Parathyroid adenoma (tissue), 2 donors: ENCODE measurements around the gene PRND.

ENCODE experiments used
- H2AFZ ChIP-seq: fragments of 300-600 bp; sonication (generic); one replicate; pipeline ENCODE4 v1.7.0; 2017; ENCODE audit warnings: antibody characterized with exemption, mild to moderate bottlenecking
- H3K27ac ChIP-seq: fragments of 300-600 bp; sonication (generic); one replicate; pipeline ENCODE4 v1.7.0; 2017
- H3K27me3 ChIP-seq: fragments of 300-600 bp; sonication (generic); one replicate; pipeline ENCODE4 v1.7.0; 2017; ENCODE audit warnings: low read length; ENCODE audit not compliant: control insufficient read depth, insufficient read depth
- H3K36me3 ChIP-seq: fragments of 300-600 bp; sonication (generic); one replicate; pipeline ENCODE4 v1.7.0; 2017; ENCODE audit warnings: low read length; ENCODE audit not compliant: control insufficient read depth, insufficient read depth
- H3K4me1 ChIP-seq: fragments of 300-600 bp; sonication (generic); one replicate; pipeline ENCODE4 v1.7.0; 2017; ENCODE audit warnings: control low read depth
- H3K4me2 ChIP-seq: fragments of 300-600 bp; sonication (generic); one replicate; pipeline ENCODE4 v1.7.0; 2017; ENCODE audit warnings: low read length
- H3K4me3 ChIP-seq: fragments of 300-600 bp; sonication (generic); one replicate; pipeline ENCODE4 v1.7.0; 2017; ENCODE audit warnings: low read depth, low read length
- H3K79me2 ChIP-seq: fragments of 300-600 bp; sonication (generic); one replicate; pipeline ENCODE4 v1.7.0; 2017; ENCODE audit warnings: control low read depth
- H3K9ac ChIP-seq: fragments of 300-600 bp; sonication (generic); one replicate; pipeline ENCODE4 v1.7.0; 2017; ENCODE audit warnings: mild to moderate bottlenecking
- H3K9me3 ChIP-seq: fragments of 300-600 bp; sonication (generic); one replicate; pipeline ENCODE4 v1.7.0; 2017; ENCODE audit warnings: low read length; ENCODE audit not compliant: control insufficient read depth
- CTCF ChIP-seq: fragments of 300-600 bp; sonication (generic); IDR thresholded peaks from one replicate; pipeline ENCODE4 v1.7.0; 2017; ENCODE audit warnings: antibody characterized with exemption, mild to moderate bottlenecking
- donor health status: primary hyperparathyroidism.

Gene PRND

DNA sequence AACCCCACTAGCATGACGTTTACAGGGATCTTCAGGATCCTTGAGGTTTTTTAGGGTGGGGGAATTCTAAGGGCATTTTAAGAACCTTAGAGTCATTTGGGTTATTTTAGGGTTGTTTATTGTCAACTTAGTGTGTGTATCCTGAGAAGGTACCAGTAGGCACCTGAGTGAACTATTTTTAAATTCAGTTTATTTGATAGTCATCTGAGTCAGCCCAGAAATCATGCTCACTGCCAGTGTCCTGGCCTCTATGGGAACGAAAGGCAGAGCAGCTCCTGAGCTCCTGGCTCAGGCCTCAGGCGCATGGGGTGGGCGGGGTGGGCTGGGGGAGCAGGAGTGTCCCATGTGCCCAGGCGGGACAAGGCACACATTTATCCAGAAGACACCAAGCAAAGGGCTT lies 52.0 kb downstream of the PRND start:
- Histone ChIP-seq H2AFZ (no peak overlapping the region), H3K79me2 (no peaks in the 10 kb centered on the region), H3K4me1 (no peaks in the 10 kb centered on the region), H3K9me3 (no peaks in the 10 kb centered on the region), H3K4me2 (no peak overlapping the region), H3K27ac (no peak overlapping the region), H3K27me3 (no peaks in the 10 kb centered on the region), H3K9ac (no peak overlapping the region), H3K4me3 (no peak overlapping the region), H3K36me3 (no peaks in the 10 kb centered on the region)
- no peak for TF ChIP-seq CTCF

DNA sequence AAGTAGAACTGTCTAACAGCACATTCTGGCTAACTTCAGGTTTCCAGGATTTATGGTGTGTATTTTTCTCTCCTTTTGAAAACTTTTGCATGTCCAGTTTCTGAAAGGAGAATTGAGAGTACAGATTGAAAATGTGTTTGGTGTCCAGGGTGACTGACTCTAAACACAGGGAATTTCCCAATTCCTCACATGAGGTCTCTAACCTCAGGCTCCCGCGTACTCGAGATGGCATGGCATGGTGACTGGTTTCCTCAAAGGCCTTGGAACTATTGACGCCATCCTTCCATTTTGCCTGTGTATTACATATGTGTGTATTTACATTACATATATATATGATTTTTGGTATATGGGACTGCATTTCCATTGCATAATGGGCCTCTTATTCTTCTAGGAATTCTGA lies 52.5 kb downstream of the PRND start:
- H3K9me3 ChIP-seq: no peaks in the 10 kb centered on the region
- no peak for TF ChIP-seq CTCF
- H3K4me3 ChIP-seq: no peak overlapping the region
- H3K4me2 ChIP-seq: no peak overlapping the region
- H3K9ac ChIP-seq: no peak overlapping the region
- H3K27me3 ChIP-seq: no peaks in the 10 kb centered on the region
- no peak overlapping the region for H2AFZ ChIP-seq
- H3K4me1 ChIP-seq: no peaks in the 10 kb centered on the region
- no peaks in the 10 kb centered on the region for H3K36me3 ChIP-seq
- no peak overlapping the region for H3K27ac ChIP-seq
- H3K79me2 ChIP-seq: no peaks in the 10 kb centered on the region

DNA sequence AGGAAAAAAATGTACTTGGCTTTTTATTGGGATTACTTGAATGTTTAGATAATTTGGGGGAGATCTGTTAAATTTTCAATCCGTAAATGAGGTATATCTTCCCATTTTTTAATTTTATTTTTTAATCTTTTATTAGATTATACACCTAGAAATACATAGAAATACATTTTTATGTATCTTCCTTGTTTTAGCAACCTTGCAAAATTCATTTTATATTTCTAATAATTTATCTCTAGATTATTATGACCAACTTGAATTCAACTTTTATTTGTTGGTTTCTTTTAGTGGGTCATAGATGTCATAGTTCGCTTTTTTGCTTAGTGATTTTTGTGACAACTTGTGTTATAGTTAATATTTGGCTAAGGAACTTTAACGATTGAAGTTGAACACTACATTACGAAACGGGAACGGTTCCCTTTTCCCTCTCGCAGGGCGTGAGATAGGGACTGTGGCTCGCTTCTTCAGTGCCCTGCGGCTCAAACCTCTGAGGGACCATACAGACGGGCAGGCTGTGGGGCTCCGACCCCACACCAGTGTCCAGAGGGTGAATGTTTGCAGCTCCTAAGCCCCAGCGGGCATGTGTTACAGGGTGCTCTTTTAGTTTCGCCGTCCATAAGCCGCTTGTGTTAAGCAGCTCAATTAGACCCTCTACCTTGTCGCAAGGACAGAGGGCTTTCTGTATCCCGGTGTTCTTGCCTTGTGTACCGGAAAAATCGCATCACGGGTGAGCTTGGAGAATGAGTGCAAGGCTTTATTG lies 53.8 kb downstream of the PRND start:
- no peak overlapping the region for H3K9ac ChIP-seq
- no peaks in the 10 kb centered on the region for H3K36me3 ChIP-seq
- no peak overlapping the region for H3K27ac ChIP-seq
- H3K4me1 ChIP-seq: no peaks in the 10 kb centered on the region
- H3K79me2 ChIP-seq: no peaks in the 10 kb centered on the region
- no peak overlapping the region for H3K4me2 ChIP-seq
- no peak overlapping the region for H2AFZ ChIP-seq
- TF ChIP-seq CTCF: no peak
- no peaks in the 10 kb centered on the region for H3K27me3 ChIP-seq
- no peaks in the 10 kb centered on the region for H3K9me3 ChIP-seq
- H3K4me3 ChIP-seq: no peak overlapping the region

DNA sequence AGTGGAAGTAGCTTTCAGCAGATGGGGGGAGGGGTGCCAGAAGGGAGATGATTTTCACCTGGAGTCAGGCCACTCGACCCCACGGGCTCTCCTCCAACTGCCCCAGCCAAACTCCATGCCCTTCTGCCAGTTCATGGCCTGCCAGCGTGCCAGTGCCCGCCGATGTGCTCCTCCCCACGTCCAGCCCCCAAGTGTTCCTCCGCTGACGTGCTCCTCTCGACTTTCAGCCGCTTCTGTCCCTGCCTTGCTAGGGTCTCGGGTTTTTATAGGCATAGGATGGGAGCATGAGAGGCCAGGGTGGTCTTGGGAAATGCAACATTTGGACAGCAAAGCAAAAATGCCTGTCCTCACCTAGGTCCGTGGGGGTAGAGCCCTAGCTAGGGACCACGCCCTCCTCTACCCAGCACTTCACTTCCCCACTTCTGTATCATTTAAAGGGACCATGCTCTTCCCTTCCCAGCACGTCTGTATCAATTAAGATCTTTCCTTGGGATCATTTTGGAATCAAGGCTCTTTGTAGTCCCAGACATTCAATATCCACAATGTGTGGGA lies 54.4 kb downstream of the PRND start:
- H2AFZ ChIP-seq: no peak overlapping the region
- H3K27ac ChIP-seq: no peak overlapping the region

More for the DNA sequence above, 54.4 kb downstream of the PRND start:
- Histone ChIP-seq H3K9ac (no peak overlapping the region), H3K9me3 (no peaks in the 10 kb centered on the region), H3K4me1 (no peaks in the 10 kb centered on the region), H3K4me3 (no peak overlapping the region), H3K36me3 (no peaks in the 10 kb centered on the region), H3K79me2 (no peaks in the 10 kb centered on the region), H3K27me3 (no peaks in the 10 kb centered on the region), H3K4me2 (no peak overlapping the region)
- TF ChIP-seq CTCF: no peak
